HepG2 (cell line): ENCODE data around the gene SMARCA2. TPM values are rescaled to one million over a fixed set of nuclear protein-coding genes. Genes with fewer than 3 reads are reported as not detected.
A peak's percentile ranks its signal among the peaks of the same experiment; 100 is the strongest.

Source experiments
- CENPT ChIP-seq: sonication (generic); formaldehyde crosslinking; IDR thresholded peaks from 2 replicates; pipeline ENCODE4 v1.8.0; 2022; ENCODE audit warnings: low read depth, mild to moderate bottlenecking, moderate library complexity, missing genetic modification reagents
- HIVEP1 ChIP-seq: sonication (generic); formaldehyde crosslinking; IDR thresholded peaks from 2 replicates; pipeline ENCODE4 v1.4.0; 2020; ENCODE audit warnings: mild to moderate bottlenecking, missing genetic modification reagents
- HNRNPLL ChIP-seq: fragments of 200-400 bp; formaldehyde crosslinking; IDR thresholded peaks from 2 replicates; pipeline ENCODE4 v1.6.1; 2017; ENCODE audit warnings: mild to moderate bottlenecking, low read depth, low read length; ENCODE audit not compliant: poor library complexity, severe bottlenecking
- HOXA7 ChIP-seq: sonication (generic); formaldehyde crosslinking; IDR thresholded peaks from 2 replicates; pipeline ENCODE4 v1.8.1; 2022; ENCODE audit warnings: mild to moderate bottlenecking, missing genetic modification reagents, moderate library complexity
- KDM2A ChIP-seq: sonication (generic); formaldehyde crosslinking; IDR thresholded peaks from 2 replicates; pipeline ENCODE4 v1.4.0; 2020; ENCODE audit warnings: low read depth, missing genetic modification reagents, borderline replicate concordance
- KLF12 ChIP-seq: sonication (generic); formaldehyde crosslinking; IDR thresholded peaks from 2 replicates; pipeline ENCODE4 v1.4.0; 2020; ENCODE audit warnings: missing genetic modification reagents, borderline replicate concordance
- MTA1 ChIP-seq: sonication (generic); formaldehyde crosslinking; IDR thresholded peaks from 2 replicates; pipeline ENCODE4 v1.4.0; 2020; ENCODE audit warnings: missing genetic modification reagents, mild to moderate bottlenecking, borderline replicate concordance
- NCOR1 ChIP-seq: fragments of 200-600 bp; sonication (generic); IDR thresholded peaks from 2 replicates; pipeline ENCODE4 v1.7.0; 2017; ENCODE audit warnings: antibody characterized with exemption, low read length, borderline replicate concordance
- SNAPC4 ChIP-seq: sonication (generic); formaldehyde crosslinking; IDR thresholded peaks from 2 replicates; pipeline ENCODE4 v1.4.0; 2020; ENCODE audit warnings: mild to moderate bottlenecking, missing genetic modification reagents
- ZFY ChIP-seq: sonication (generic); formaldehyde crosslinking; IDR thresholded peaks from 2 replicates; pipeline ENCODE4 v1.4.0; 2020; ENCODE audit warnings: missing genetic modification reagents
- ZNF746 ChIP-seq: sonication (generic); formaldehyde crosslinking; IDR thresholded peaks from 2 replicates; pipeline ENCODE4 v1.8.0; 2022; ENCODE audit warnings: mild to moderate bottlenecking, missing genetic modification reagents
- polyA plus RNA-seq, 8 experiments: library from polyadenylated mRNA; depleted of rRNA in 3 of 8; stranded (reverse) in 7 of 8; unstranded in 1 of 8; fragments of >200 nt; fragmentation: Illumina TruSeq in 4 of 8; extraction: Trizol in 4 of 8; gene quantifications; 2 replicates each; pipeline versions ENCODE4 v1.2.1 to v1.2.3, GENCODE V29; 2011 to 2016; ENCODE audit warnings: low read depth in 4 of 8, missing spikeins in 1 of 8, mixed read lengths in 1 of 8; ENCODE audit not compliant: insufficient read depth in 1 of 8
- total RNA-seq, 5 experiments: library from RNA; depleted of rRNA; stranded (reverse); fragments of >200 nt; fragmentation: Illumina TruSeq; extraction: Trizol; gene quantifications; 2 replicates each; pipeline ENCODE4 v1.2.3, GENCODE V29; 2016; ENCODE audit warnings: low read depth in 1 of 5
- TF ChIP-seq, protein P1 (sequence below): sonication (generic); formaldehyde crosslinking; IDR thresholded peaks from 2 replicates; pipeline ENCODE4 v1.4.0; 2020; ENCODE audit warnings: missing genetic modification reagents, borderline replicate concordance
- TF ChIP-seq, protein P2 (sequence below): sonication (generic); formaldehyde crosslinking; IDR thresholded peaks from 2 replicates; pipeline ENCODE4 v1.5.1; 2020; ENCODE audit warnings: mild to moderate bottlenecking, missing genetic modification reagents, moderate library complexity

SMARCA2 gene
- total and polyA plus RNA-seq, 2 of the 13 experiments (the other 11 are each of a cell fraction or from before 2014, with no cell fraction given): 22.5 to 23.7 TPM

DNA sequence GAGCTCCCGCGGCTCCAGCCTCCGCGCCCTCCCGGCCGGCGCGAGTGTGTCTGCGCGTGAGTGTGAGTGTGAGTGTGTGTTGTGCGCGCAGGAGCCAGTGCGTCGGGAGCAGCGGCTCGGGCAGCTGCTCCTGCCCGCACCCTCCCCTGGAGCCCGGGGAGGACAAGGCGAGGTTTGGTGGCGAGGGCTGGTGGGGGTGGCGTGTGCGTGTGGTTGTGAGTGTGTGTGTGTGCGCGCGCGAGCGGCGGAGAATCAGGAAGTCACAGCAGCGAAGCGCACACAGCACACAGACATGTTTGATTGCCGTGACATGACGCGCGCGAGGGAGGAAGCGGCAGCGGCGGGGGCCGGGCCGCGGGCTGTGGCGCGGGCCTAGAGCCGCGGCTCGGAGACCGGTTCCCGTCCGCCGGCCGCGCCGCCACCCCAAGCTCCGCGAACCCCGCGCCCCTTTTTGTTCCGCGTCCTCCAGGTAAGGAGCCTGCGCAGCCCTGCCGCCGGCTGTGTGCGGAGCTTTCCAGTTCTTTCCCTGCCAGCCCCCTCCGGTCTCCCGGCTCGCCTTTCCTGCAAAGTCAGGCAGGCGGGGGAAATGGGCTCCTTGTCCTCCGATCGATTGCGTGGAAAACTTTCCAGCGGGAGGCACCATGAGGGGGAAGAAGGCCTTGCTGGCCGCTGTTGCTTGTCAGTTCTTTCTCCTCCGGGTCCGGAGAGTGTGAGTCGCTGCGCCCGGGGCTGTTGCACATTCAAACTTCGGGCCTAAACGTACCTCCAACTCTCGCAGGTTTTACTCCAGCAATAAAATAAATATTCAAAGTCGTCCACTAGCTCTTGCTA lies 2.4 kb downstream of the SMARCA2 start (continued):
- TF ChIP-seq SNAPC4 (peak; percentile 43; the same call in 1 of the 2 replicates), ZNF746 (CRISPR knock-in tag) (peak; percentile 57; the same call in 1 of the 2 replicates), NCOR1 (no peak), MTA1 (CRISPR knock-in tag) (no peak), CENPT (CRISPR knock-in tag) (peak; percentile 54; the same call in 1 of the 2 replicates), KLF12 (CRISPR knock-in tag) (0 out of 2 replicates have a peak, but pooled peaks have one; percentile 30), HNRNPLL (peak; percentile 80), HOXA7 (CRISPR knock-in tag) (no peak), KDM2A (CRISPR knock-in tag) (peak; percentile 66; the same call in 1 of the 2 replicates), ZFY (peak; percentile 78), HIVEP1 (CRISPR knock-in tag) (0 out of 2 replicates have a peak, but pooled peaks have one; percentile 47)
- TF ChIP-seq, protein P1, sequence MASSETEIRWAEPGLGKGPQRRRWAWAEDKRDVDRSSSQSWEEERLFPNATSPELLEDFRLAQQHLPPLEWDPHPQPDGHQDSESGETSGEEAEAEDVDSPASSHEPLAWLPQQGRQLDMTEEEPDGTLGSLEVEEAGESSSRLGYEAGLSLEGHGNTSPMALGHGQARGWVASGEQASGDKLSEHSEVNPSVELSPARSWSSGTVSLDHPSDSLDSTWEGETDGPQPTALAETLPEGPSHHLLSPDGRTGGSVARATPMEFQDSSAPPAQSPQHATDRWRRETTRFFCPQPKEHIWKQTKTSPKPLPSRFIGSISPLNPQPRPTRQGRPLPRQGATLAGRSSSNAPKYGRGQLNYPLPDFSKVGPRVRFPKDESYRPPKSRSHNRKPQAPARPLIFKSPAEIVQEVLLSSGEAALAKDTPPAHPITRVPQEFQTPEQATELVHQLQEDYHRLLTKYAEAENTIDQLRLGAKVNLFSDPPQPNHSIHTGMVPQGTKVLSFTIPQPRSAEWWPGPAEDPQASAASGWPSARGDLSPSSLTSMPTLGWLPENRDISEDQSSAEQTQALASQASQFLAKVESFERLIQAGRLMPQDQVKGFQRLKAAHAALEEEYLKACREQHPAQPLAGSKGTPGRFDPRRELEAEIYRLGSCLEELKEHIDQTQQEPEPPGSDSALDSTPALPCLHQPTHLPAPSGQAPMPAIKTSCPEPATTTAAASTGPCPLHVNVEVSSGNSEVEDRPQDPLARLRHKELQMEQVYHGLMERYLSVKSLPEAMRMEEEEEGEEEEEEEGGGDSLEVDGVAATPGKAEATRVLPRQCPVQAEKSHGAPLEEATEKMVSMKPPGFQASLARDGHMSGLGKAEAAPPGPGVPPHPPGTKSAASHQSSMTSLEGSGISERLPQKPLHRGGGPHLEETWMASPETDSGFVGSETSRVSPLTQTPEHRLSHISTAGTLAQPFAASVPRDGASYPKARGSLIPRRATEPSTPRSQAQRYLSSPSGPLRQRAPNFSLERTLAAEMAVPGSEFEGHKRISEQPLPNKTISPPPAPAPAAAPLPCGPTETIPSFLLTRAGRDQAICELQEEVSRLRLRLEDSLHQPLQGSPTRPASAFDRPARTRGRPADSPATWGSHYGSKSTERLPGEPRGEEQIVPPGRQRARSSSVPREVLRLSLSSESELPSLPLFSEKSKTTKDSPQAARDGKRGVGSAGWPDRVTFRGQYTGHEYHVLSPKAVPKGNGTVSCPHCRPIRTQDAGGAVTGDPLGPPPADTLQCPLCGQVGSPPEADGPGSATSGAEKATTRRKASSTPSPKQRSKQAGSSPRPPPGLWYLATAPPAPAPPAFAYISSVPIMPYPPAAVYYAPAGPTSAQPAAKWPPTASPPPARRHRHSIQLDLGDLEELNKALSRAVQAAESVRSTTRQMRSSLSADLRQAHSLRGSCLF (CRISPR knock-in tag): no peak
- TF ChIP-seq, protein P2, sequence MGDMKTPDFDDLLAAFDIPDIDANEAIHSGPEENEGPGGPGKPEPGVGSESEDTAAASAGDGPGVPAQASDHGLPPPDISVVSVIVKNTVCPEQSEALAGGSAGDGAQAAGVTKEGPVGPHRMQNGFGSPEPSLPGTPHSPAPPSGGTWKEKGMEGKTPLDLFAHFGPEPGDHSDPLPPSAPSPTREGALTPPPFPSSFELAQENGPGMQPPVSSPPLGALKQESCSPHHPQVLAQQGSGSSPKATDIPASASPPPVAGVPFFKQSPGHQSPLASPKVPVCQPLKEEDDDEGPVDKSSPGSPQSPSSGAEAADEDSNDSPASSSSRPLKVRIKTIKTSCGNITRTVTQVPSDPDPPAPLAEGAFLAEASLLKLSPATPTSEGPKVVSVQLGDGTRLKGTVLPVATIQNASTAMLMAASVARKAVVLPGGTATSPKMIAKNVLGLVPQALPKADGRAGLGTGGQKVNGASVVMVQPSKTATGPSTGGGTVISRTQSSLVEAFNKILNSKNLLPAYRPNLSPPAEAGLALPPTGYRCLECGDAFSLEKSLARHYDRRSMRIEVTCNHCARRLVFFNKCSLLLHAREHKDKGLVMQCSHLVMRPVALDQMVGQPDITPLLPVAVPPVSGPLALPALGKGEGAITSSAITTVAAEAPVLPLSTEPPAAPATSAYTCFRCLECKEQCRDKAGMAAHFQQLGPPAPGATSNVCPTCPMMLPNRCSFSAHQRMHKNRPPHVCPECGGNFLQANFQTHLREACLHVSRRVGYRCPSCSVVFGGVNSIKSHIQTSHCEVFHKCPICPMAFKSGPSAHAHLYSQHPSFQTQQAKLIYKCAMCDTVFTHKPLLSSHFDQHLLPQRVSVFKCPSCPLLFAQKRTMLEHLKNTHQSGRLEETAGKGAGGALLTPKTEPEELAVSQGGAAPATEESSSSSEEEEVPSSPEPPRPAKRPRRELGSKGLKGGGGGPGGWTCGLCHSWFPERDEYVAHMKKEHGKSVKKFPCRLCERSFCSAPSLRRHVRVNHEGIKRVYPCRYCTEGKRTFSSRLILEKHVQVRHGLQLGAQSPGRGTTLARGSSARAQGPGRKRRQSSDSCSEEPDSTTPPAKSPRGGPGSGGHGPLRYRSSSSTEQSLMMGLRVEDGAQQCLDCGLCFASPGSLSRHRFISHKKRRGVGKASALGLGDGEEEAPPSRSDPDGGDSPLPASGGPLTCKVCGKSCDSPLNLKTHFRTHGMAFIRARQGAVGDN (CRISPR knock-in tag): peak; percentile 62; the same call in 1 of the 2 replicates
